PC-3 (cell line): ENCODE data around the gene GOLGB1.

Experiments used
- CTCF ChIP-seq: fragments of 300-600 bp; sonication (generic); conservative IDR thresholded peaks from 2 replicates; pipeline ENCODE4 v1.5.1; 2017; ENCODE audit warnings: antibody characterized with exemption, low read depth, mild to moderate bottlenecking, low read length
- EZH2 ChIP-seq: fragments of 300-600 bp; sonication (generic); IDR thresholded peaks from one replicate; pipeline ENCODE4 v1.6.1; 2017; ENCODE audit warnings: antibody characterized with exemption, mild to moderate bottlenecking, low read length; ENCODE audit not compliant: unreplicated experiment

GRCh38 chr3:121794264-121794983 is 44.9 kb upstream of the GOLGB1 start:
- TF ChIP-seq CTCF (no peak), EZH2 (no peak)
